Subcutaneous abdominal adipose tissue (tissue), 5 donors: ENCODE results near the gene KIF23.

Experiments used
- H3K27ac ChIP-seq: one replicate; pipeline ENCODE4 v1.7.0; 2013; ENCODE audit warnings: low read depth, mild to moderate bottlenecking, inconsistent platforms, low read length, moderate library complexity
- H3K27me3 ChIP-seq, 5 donors: one replicate each; pipeline ENCODE4 v1.7.0; 2013; ENCODE audit warnings: low read length in 5 of 5, inconsistent platforms in 1 of 5; ENCODE audit not compliant: control insufficient read depth in 5 of 5, insufficient read depth in 4 of 5
- H3K36me3 ChIP-seq, 5 donors: one replicate each; pipeline ENCODE4 v1.7.0; 2013; ENCODE audit warnings: low read length in 5 of 5; ENCODE audit not compliant: control insufficient read depth in 5 of 5, insufficient read depth in 5 of 5
- H3K4me1 ChIP-seq, 5 donors: one replicate each; pipeline ENCODE4 v1.7.0; 2013; ENCODE audit warnings: low read length in 5 of 5, mild to moderate bottlenecking in 3 of 5, moderate library complexity in 1 of 5; ENCODE audit not compliant: control insufficient read depth in 5 of 5, insufficient read depth in 5 of 5
- H3K4me3 ChIP-seq, 5 donors: one replicate each; pipeline ENCODE4 v1.7.0; 2013; ENCODE audit warnings: low read length in 5 of 5, low read depth in 1 of 5
- H3K9ac ChIP-seq, 5 donors: one replicate each; pipeline ENCODE4 v1.7.0; 2013; ENCODE audit warnings: low read length in 5 of 5, mild to moderate bottlenecking in 4 of 5, moderate library complexity in 3 of 5
- H3K9me3 ChIP-seq, 5 donors: one replicate each; pipeline ENCODE4 v1.7.0; 2013; ENCODE audit warnings: low read length in 5 of 5; ENCODE audit not compliant: control insufficient read depth in 5 of 5
- donor health status: healthy.
- donor health status: healthy.
- donor health status: healthy.
- donor health status: healthy.
- donor health status: healthy.

The KIF23 gene

GRCh38 chr15:69460481-69460880, 46.3 kb downstream of the KIF23 start:
- Histone ChIP-seq H3K9ac (no peak overlapping the region), H3K36me3 (peaks cover 7 to 20% (median 20%) of the 10 kb centered on the region in 5 donors), H3K9me3 (no peaks in the 10 kb centered on the region), H3K27ac (no peak overlapping the region), H3K4me1 (peaks cover 2 to 25% (median 17%) of the 10 kb centered on the region in 5 donors), H3K4me3 (no peak overlapping the region), H3K27me3 (no peaks in the 10 kb centered on the region)

- H3K9ac ChIP-seq: peak overlapping the region in 4 of 5 donors; percentile 55 to 98 (median 77)
- peak overlapping the region; percentile 99 for H3K27ac ChIP-seq
- H3K36me3 ChIP-seq: peaks cover 0 to 6% (median 5%) of the 10 kb centered on the region in 5 donors
- H3K27me3 ChIP-seq: no peaks in the 10 kb centered on the region
- H3K4me1 ChIP-seq: peaks cover 2 to 23% (median 15%) of the 10 kb centered on the region in 5 donors
- H3K9me3 ChIP-seq: no peaks in the 10 kb centered on the region
- H3K4me3 ChIP-seq: peak overlapping the region; percentile 72 to 88 (median 78)
These were observed 47.9 kb downstream of the KIF23 start for GRCh38 chr15:69462030-69462492.

GRCh38 chr15:69462493-69463181, 48.5 kb downstream of the KIF23 start:
- Histone ChIP-seq H3K36me3 (peaks cover 0 to 2% (median 0%) of the 10 kb centered on the region in 5 donors), H3K27me3 (no peaks in the 10 kb centered on the region), H3K4me1 (peaks cover 2 to 23% (median 15%) of the 10 kb centered on the region in 5 donors), H3K4me3 (peak overlapping the region; percentile 72 to 89 (median 78)), H3K9ac (peak overlapping the region; percentile 83 to 98 (median 96)), H3K27ac (peak overlapping the region; percentile 99), H3K9me3 (no peaks in the 10 kb centered on the region)

- peaks cover 2 to 23% (median 15%) of the 10 kb centered on the region in 5 donors for H3K4me1 ChIP-seq
These were observed 49.1 kb downstream of the KIF23 start for GRCh38 chr15:69463182-69463756.

GRCh38 chr15:69465253-69465652, 51.1 kb downstream of the KIF23 start:
- no peak overlapping the region for H3K4me3 ChIP-seq
- no peak overlapping the region for H3K27ac ChIP-seq
- no peak overlapping the region for H3K9ac ChIP-seq
- no peaks in the 10 kb centered on the region for H3K36me3 ChIP-seq
- H3K9me3 ChIP-seq: no peaks in the 10 kb centered on the region
- peaks cover 0 to 3% (median 0%) of the 10 kb centered on the region in 5 donors for H3K27me3 ChIP-seq
- H3K4me1 ChIP-seq: peaks cover 2 to 23% (median 15%) of the 10 kb centered on the region in 5 donors

More at GRCh38 chr15:69463182-69463756, 49.1 kb downstream of the KIF23 start:
- Histone ChIP-seq H3K36me3 (no peaks in the 10 kb centered on the region), H3K9me3 (no peaks in the 10 kb centered on the region), H3K9ac (peak overlapping the region; percentile 83 to 98 (median 96)), H3K27ac (peak overlapping the region; percentile 99), H3K27me3 (no peaks in the 10 kb centered on the region), H3K4me3 (peak overlapping the region; percentile 72 to 89 (median 78))

GRCh38 chr15:69466733-69467132, 52.6 kb downstream of the KIF23 start:
- Histone ChIP-seq H3K36me3 (no peaks in the 10 kb centered on the region), H3K27me3 (peaks cover 0 to 3% (median 0%) of the 10 kb centered on the region in 5 donors), H3K4me3 (no peak overlapping the region), H3K4me1 (peaks cover 2 to 17% (median 14%) of the 10 kb centered on the region in 5 donors), H3K9me3 (no peaks in the 10 kb centered on the region), H3K9ac (no peak overlapping the region), H3K27ac (no peak overlapping the region)

GRCh38 chr15:69467636-69468035, 53.5 kb downstream of the KIF23 start:
- Histone ChIP-seq H3K27me3 (peaks cover 0 to 3% (median 0%) of the 10 kb centered on the region in 5 donors), H3K9ac (no peak overlapping the region), H3K9me3 (no peaks in the 10 kb centered on the region), H3K27ac (no peak overlapping the region), H3K4me3 (no peak overlapping the region), H3K36me3 (no peaks in the 10 kb centered on the region), H3K4me1 (peaks cover 0 to 9% (median 8%) of the 10 kb centered on the region in 5 donors)

- H3K4me1 ChIP-seq: peaks cover 0 to 3% (median 2%) of the 10 kb centered on the region in 5 donors
- no peaks in the 10 kb centered on the region for H3K36me3 ChIP-seq
- no peaks in the 10 kb centered on the region for H3K9me3 ChIP-seq
- H3K27ac ChIP-seq: no peak overlapping the region
- H3K27me3 ChIP-seq: peaks cover 0 to 3% (median 0%) of the 10 kb centered on the region in 5 donors
- no peak overlapping the region for H3K4me3 ChIP-seq
- no peak overlapping the region for H3K9ac ChIP-seq
These were observed 54.3 kb downstream of the KIF23 start for GRCh38 chr15:69468241-69469121.

- H3K36me3 ChIP-seq: no peaks in the 10 kb centered on the region
- no peaks in the 10 kb centered on the region for H3K9me3 ChIP-seq
- no peak overlapping the region for H3K27ac ChIP-seq
- H3K27me3 ChIP-seq: peaks cover 0 to 3% (median 0%) of the 10 kb centered on the region in 5 donors
- no peak overlapping the region for H3K9ac ChIP-seq
- H3K4me3 ChIP-seq: no peak overlapping the region
- no peaks in the 10 kb centered on the region for H3K4me1 ChIP-seq
These were observed 55.5 kb downstream of the KIF23 start for GRCh38 chr15:69469467-69470201.
